Testis (tissue), 2 donors: ENCODE data around the gene MYADM.

Source experiments
- POLR2A ChIP-seq: fragments of 450-650 bp; IDR thresholded peaks from one replicate; pipeline ENCODE4 v1.6.1; 2017; ENCODE audit warnings: antibody characterized with exemption, mild to moderate bottlenecking, moderate library complexity
- TF ChIP-seq, protein P1 (sequence below), 3 experiments: fragments of 450-650 bp in 2 of 3; fragments of 200-600 bp in 1 of 3; sonication (generic) in 1 of 3; IDR thresholded peaks; one replicate each; pipeline ENCODE4 v1.5.1; 2016 to 2019; ENCODE audit warnings: antibody characterized with exemption in 3 of 3, mild to moderate bottlenecking in 2 of 3, moderate library complexity in 1 of 3

DNA sequence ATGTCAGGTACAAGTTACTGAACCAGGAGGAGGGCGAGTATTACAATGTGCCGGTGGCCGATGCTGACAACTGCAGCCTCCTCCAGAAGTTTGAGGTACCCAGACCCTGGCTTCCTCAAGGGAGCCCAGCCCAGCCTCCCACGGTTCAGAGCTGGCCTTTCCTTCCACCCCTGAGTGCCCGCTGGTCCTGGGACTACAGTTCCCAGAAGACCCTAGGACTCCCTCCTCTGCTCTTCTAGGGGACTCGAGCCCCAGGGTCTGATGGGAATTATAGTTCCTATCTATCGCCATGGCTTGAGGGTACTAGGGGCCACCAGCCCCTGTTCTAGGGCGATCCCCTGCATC, 25.3 kb downstream of the MYADM start:
- TF ChIP-seq, protein P1, sequence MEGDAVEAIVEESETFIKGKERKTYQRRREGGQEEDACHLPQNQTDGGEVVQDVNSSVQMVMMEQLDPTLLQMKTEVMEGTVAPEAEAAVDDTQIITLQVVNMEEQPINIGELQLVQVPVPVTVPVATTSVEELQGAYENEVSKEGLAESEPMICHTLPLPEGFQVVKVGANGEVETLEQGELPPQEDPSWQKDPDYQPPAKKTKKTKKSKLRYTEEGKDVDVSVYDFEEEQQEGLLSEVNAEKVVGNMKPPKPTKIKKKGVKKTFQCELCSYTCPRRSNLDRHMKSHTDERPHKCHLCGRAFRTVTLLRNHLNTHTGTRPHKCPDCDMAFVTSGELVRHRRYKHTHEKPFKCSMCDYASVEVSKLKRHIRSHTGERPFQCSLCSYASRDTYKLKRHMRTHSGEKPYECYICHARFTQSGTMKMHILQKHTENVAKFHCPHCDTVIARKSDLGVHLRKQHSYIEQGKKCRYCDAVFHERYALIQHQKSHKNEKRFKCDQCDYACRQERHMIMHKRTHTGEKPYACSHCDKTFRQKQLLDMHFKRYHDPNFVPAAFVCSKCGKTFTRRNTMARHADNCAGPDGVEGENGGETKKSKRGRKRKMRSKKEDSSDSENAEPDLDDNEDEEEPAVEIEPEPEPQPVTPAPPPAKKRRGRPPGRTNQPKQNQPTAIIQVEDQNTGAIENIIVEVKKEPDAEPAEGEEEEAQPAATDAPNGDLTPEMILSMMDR (IDR thresholded peaks at IDR 0.05), result no peak
- no peak for TF ChIP-seq POLR2A
